ENCODE data around the gene ALLC.
"Not testable (repeated sequence)": the region's sequence is repeated elsewhere in the genome, so short reads cannot be mapped to it uniquely, and the experiment has no call there.

ALLC gene

GRCh38 chr2:3656762-3657721 lies 958 bp upstream of the ALLC start:
- Histone ChIP-seq H3K79me2 (ENCODE audit: insufficient read depth, low read length) (no peaks in the 10 kb centered on the region), H2AFZ (ENCODE audit: low read depth, low read length) (no peak overlapping the region), H3K9me3 (ENCODE audit: insufficient read depth, low read length, severe bottlenecking) (no peaks in the 10 kb centered on the region), H3K27me3 (ENCODE audit: insufficient read depth, low read length, poor library complexity) (no peaks in the 10 kb centered on the region), H3K4me2 (ENCODE audit: insufficient read depth, low read length) (no peak overlapping the region), H3K36me3 (ENCODE audit: insufficient read depth, low read length) (no peaks in the 10 kb centered on the region), H3K9ac (ENCODE audit: low read depth, low read length) (no peak overlapping the region), H3K4me3 (ENCODE audit: low read depth in 1 of 2, low read length in 2 of 2) (no peak overlapping the region), H4K20me1 (ENCODE audit: insufficient read depth, low read length) (no peaks in the 10 kb centered on the region), H3K4me1 (ENCODE audit: insufficient read depth, low read length) (peaks cover 4% of the 10 kb centered on the region), H3K27ac (ENCODE audit: low read length) (no peak overlapping the region)
- no peak for ATAC-seq (ENCODE audit: insufficient read depth, low read depth)
- no peak for TF ChIP-seq CTCF (IDR thresholded peaks at IDR 0.05; ENCODE audit: borderline replicate concordance, extremely low read depth, low read length, poor library complexity, severe bottlenecking)
- no peak for TF ChIP-seq EZH2 (IDR thresholded peaks at IDR 0.05; ENCODE audit: borderline replicate concordance, low read depth, low read length, severe bottlenecking)
- no peak for DNase-seq

- no peak overlapping the region for H3K4me3 ChIP-seq (ENCODE audit: low read depth in 1 of 2, low read length in 2 of 2)
- H4K20me1 ChIP-seq (ENCODE audit: insufficient read depth, low read length), result no peaks in the 10 kb centered on the region
- no peaks in the 10 kb centered on the region for H3K4me1 ChIP-seq (ENCODE audit: insufficient read depth, low read length)
- no peak overlapping the region for H3K9ac ChIP-seq (ENCODE audit: low read depth, low read length)
- H3K9me3 ChIP-seq (ENCODE audit: insufficient read depth, low read length, severe bottlenecking), result no peaks in the 10 kb centered on the region
- no peaks in the 10 kb centered on the region for H3K27me3 ChIP-seq (ENCODE audit: insufficient read depth, low read length, poor library complexity)
- DNase-seq (no peak), ATAC-seq (ENCODE audit: insufficient read depth, low read depth) (no peak)
- H2AFZ ChIP-seq (ENCODE audit: low read depth, low read length), result no peak overlapping the region
- no peak overlapping the region for H3K27ac ChIP-seq (ENCODE audit: low read length)
- no peak overlapping the region for H3K4me2 ChIP-seq (ENCODE audit: insufficient read depth, low read length)
- H3K36me3 ChIP-seq (ENCODE audit: insufficient read depth, low read length), result no peaks in the 10 kb centered on the region
- no peaks in the 10 kb centered on the region for H3K79me2 ChIP-seq (ENCODE audit: insufficient read depth, low read length)
- TF ChIP-seq EZH2 (IDR thresholded peaks at IDR 0.05; ENCODE audit: borderline replicate concordance, low read depth, low read length, severe bottlenecking), result no peak
- no peak for TF ChIP-seq CTCF (IDR thresholded peaks at IDR 0.05; ENCODE audit: borderline replicate concordance, extremely low read depth, low read length, poor library complexity, severe bottlenecking)
These were observed 1.7 kb downstream of the ALLC start for GRCh38 chr2:3659447-3660432.

GRCh38 chr2:3660640-3661039 lies 2.6 kb downstream of the ALLC start:
- H3K9ac ChIP-seq (ENCODE audit: low read depth, low read length); H3K79me2 ChIP-seq (ENCODE audit: insufficient read depth, low read length); H3K27me3 ChIP-seq (ENCODE audit: insufficient read depth, low read length, poor library complexity); H3K9me3 ChIP-seq (ENCODE audit: insufficient read depth, low read length, severe bottlenecking); H3K4me3 ChIP-seq (ENCODE audit: low read depth in 1 of 2, low read length in 2 of 2); H3K36me3 ChIP-seq (ENCODE audit: insufficient read depth, low read length); H3K4me1 ChIP-seq (ENCODE audit: insufficient read depth, low read length); H4K20me1 ChIP-seq (ENCODE audit: insufficient read depth, low read length); H2AFZ ChIP-seq (ENCODE audit: low read depth, low read length); ATAC-seq (ENCODE audit: insufficient read depth, low read depth); DNase-seq; H3K27ac ChIP-seq (ENCODE audit: low read length); H3K4me2 ChIP-seq (ENCODE audit: insufficient read depth, low read length): not testable (repeated sequence)
